HEK293 (cell line): ENCODE results near the gene SYN1.

Experiments
- YY1 ChIP-seq: fragments of 450-650 bp; formaldehyde crosslinking; IDR thresholded peaks from 2 replicates; pipeline ENCODE4 v1.5.1; 2018; ENCODE audit warnings: missing biosample characterization, missing genetic modification characterization
- ZBTB20 ChIP-seq: fragments of 450-650 bp; formaldehyde crosslinking; IDR thresholded peaks from 2 replicates; pipeline ENCODE4 v1.5.1; 2016; ENCODE audit warnings: missing biosample characterization, missing genetic modification characterization
- ZNF549 ChIP-seq: fragments of 450-650 bp; IDR thresholded peaks from 2 replicates; pipeline ENCODE4 v1.5.1; 2018; ENCODE audit warnings: missing biosample characterization, missing genetic modification characterization, mild to moderate bottlenecking, inconsistent platforms, moderate library complexity
- TF ChIP-seq, protein P1 (sequence below): fragments of 450-650 bp; formaldehyde crosslinking; IDR thresholded peaks from 2 replicates; pipeline ENCODE4 v1.5.1; 2016; ENCODE audit warnings: missing biosample characterization, missing genetic modification characterization
- TF ChIP-seq, protein P2 (sequence below): fragments of 450-650 bp; formaldehyde crosslinking; IDR thresholded peaks from 2 replicates; pipeline ENCODE4 v1.5.1; 2016; ENCODE audit warnings: missing biosample characterization, missing genetic modification characterization, low read depth

DNA sequence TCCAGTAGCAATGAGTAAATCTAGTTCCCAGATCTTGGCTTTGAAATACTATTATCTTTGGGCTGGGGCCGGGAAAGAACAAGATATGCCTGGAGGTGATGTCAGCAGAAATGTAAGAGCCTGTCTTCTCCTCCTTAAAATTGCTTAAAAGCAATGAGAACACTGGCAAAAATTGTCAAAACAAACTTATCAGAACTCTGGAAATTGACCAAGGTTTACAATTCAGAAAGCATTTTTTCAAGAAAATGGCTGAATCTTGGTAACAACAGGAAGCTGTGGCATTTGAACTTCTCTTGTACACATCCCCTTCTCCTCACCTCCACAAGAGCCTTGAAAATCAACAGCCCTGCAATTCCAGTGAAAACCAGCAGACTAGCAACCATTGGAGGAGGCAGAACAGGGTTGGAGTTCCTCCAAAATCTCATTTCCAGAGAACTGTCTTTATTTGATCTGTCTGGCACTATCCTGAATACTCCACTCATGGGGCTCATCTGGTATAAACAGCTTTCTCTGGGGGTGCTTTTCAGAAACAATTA, 23.9 kb downstream of the SYN1 start:
- TF ChIP-seq, protein P1, sequence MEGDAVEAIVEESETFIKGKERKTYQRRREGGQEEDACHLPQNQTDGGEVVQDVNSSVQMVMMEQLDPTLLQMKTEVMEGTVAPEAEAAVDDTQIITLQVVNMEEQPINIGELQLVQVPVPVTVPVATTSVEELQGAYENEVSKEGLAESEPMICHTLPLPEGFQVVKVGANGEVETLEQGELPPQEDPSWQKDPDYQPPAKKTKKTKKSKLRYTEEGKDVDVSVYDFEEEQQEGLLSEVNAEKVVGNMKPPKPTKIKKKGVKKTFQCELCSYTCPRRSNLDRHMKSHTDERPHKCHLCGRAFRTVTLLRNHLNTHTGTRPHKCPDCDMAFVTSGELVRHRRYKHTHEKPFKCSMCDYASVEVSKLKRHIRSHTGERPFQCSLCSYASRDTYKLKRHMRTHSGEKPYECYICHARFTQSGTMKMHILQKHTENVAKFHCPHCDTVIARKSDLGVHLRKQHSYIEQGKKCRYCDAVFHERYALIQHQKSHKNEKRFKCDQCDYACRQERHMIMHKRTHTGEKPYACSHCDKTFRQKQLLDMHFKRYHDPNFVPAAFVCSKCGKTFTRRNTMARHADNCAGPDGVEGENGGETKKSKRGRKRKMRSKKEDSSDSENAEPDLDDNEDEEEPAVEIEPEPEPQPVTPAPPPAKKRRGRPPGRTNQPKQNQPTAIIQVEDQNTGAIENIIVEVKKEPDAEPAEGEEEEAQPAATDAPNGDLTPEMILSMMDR (tag by site-specific recombination) = no peak
- TF ChIP-seq ZNF549 (tag by site-specific recombination) = no peak
- TF ChIP-seq YY1 (tag by site-specific recombination) = no peak
- no peak for TF ChIP-seq ZBTB20
- TF ChIP-seq, protein P2, sequence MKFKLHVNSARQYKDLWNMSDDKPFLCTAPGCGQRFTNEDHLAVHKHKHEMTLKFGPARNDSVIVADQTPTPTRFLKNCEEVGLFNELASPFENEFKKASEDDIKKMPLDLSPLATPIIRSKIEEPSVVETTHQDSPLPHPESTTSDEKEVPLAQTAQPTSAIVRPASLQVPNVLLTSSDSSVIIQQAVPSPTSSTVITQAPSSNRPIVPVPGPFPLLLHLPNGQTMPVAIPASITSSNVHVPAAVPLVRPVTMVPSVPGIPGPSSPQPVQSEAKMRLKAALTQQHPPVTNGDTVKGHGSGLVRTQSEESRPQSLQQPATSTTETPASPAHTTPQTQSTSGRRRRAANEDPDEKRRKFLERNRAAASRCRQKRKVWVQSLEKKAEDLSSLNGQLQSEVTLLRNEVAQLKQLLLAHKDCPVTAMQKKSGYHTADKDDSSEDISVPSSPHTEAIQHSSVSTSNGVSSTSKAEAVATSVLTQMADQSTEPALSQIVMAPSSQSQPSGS = no peak
